HuH-7.5 (cell line): ENCODE results near the gene TCP11L2.
"Not testable (repeated sequence)": the region's sequence is repeated elsewhere in the genome, so short reads cannot be mapped to it uniquely, and the experiment has no call there.

ENCODE experiments used
- DNase-seq: peaks from one replicate; pipeline ENCODE4 v3.0.0; 2011; ENCODE audit warnings: low spot score

TCP11L2 gene

GRCh38 chr12:106284358-106285105 is 18.0 kb upstream of the TCP11L2 start:
- DNase-seq: no peak

GRCh38 chr12:106285982-106286381 is 16.6 kb upstream of the TCP11L2 start:
- DNase-seq: no peak

GRCh38 chr12:106286576-106287162 is 15.9 kb upstream of the TCP11L2 start:
- not testable (repeated sequence) for DNase-seq

- no peak for DNase-seq
These were observed 15.2 kb upstream of the TCP11L2 start for GRCh38 chr12:106287364-106287763.

GRCh38 chr12:106288101-106288493 is 14.4 kb upstream of the TCP11L2 start:
- DNase-seq: no peak

GRCh38 chr12:106288494-106289195 is 13.9 kb upstream of the TCP11L2 start:
- no peak for DNase-seq

GRCh38 chr12:106289196-106289681 is 13.3 kb upstream of the TCP11L2 start:
- no peak for DNase-seq

GRCh38 chr12:106290666-106291065 is 11.9 kb upstream of the TCP11L2 start:
- no peak for DNase-seq

DNA sequence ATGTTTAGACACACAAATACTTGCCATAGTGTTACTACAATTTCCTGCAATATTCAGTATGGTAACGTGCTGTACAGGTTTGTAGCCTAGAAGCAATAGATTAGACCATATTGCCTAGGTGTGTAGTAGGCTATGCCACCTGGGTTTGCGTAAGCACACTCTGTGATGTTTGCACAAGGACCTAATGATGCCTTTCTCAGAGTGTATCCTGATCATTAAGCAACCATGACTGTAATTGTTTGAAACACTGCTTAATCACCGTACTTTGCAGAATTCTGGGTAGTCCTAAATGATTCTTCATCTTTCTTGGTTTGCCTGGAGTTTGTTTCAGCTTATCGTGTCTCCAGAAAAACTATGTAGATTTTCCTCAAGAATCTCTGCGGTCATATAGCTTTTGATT is 11.2 kb upstream of the TCP11L2 start:
- DNase-seq: no peak

DNA sequence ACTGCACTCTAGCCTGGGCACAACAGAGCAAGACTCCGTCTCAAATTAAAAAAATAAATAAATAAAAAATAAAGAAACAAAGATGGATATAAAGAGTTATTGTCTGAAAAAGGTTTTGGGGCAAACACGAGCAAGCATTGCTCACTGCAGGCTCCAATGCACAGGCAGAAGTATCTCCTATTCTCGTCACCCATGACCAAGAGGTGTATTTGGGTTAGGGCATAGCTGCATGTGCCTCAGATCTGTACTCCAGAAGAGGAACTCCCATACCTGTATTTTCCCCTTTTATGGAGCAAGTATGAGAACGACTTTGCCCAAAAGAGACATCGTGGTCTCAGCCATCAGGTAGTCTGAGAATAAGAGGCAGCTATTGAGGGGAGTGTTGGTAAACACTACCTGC is 10.2 kb upstream of the TCP11L2 start:
- no peak for DNase-seq

DNA sequence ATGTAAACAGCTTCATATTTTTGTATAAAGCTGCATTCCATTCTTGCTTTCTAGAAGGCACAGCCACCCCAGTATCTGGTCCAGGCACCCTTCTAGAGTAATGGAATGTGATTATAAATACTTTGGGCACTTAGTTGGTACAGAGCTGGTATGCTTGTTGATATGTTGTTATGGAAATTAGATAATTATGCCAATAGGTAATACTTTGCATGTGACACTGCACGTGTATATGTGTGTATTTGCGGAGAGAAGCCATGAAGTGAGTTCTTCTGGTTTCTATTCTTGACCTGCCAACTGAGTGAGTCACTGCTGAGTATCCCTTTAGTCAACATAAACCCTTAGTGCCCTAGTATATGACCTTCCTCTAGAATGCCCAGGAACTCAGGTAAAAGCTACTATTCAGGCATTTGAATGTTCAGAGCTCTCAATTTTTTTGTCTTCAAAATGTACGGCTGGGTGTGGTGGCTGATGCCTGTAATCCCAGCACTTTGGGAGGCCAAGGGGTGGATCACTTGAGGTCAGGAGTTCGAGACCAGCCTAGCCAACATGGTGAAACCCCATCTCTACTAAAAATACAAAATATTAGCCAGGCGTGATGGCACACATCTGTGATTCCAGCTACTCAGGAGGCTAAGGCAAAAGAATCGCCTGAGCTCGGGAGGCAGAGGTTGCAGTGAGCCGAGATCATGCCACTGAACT is 6.2 kb upstream of the TCP11L2 start:
- DNase-seq: no peak

GRCh38 chr12:106297075-106297474 is 5.5 kb upstream of the TCP11L2 start:
- no peak for DNase-seq

DNA sequence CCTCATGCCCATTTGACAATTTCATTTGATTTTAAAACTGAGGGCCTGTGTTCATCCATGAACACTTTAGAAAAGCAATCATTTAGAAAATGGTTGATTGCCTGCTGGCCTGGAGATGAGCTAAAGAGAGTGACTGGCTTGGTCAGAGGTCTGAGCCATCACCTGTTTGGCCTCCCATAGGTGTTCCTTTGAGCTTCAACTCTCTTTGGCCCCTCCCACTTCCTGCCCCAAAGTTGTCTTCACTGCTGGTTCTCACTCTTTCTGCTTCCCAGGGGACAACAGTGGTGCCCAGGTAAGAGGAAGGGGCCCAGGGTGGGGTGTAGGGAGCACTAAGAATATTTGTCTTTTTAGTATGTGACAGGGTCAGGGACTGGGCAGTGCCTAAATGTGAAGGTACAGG is 4.9 kb upstream of the TCP11L2 start:
- DNase-seq: no peak

DNA sequence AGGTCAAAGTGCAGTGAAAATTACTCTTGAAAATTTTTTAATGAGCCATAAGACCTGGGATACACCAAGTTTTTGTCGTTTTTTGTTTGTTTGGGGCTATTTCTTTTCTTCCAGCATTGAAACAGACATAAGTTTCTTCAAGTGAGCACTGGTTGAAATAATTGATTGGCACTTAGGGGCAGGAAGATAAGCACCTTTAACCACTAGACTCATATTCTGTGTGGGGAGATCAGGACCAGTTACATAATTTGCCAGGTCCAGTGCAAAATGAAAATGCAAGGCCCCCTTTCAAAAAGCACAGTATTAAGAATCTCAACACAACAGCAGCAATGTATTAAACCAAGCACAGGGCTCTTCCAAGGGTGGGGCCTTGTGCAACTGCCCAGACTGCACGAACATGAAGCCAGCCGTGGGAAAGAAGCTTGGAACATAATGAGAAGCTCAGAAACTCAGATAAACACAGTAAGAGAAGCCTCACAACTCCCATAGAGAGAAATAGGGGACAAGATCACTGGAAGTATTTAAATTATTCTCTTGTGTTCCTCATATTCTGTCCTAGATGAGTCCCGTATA is 3.2 kb upstream of the TCP11L2 start:
- DNase-seq: no peak

GRCh38 chr12:106300761-106301160 is 1.8 kb upstream of the TCP11L2 start:
- no peak for DNase-seq

DNA sequence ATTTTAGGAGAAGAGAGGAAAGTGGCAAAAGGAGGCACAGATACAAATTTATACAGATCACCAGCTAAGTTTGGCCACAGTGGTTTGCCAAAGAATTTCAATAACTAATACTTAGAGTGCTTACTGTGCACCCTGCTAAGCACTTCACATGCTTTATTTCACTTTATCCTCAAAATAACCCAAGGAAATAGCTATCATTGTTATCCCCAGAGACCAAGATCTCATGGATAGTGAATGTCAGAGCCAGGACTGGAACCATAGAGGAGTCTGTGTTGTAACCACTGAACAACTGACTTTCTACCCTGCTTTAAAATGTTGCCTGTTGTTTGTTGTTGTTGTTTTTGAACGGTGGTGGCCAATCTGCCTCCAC is 1.3 kb upstream of the TCP11L2 start:
- DNase-seq: no peak

- DNase-seq: peak; percentile 24
These were observed 767 bp upstream of the TCP11L2 start for GRCh38 chr12:106301611-106302321.

DNA sequence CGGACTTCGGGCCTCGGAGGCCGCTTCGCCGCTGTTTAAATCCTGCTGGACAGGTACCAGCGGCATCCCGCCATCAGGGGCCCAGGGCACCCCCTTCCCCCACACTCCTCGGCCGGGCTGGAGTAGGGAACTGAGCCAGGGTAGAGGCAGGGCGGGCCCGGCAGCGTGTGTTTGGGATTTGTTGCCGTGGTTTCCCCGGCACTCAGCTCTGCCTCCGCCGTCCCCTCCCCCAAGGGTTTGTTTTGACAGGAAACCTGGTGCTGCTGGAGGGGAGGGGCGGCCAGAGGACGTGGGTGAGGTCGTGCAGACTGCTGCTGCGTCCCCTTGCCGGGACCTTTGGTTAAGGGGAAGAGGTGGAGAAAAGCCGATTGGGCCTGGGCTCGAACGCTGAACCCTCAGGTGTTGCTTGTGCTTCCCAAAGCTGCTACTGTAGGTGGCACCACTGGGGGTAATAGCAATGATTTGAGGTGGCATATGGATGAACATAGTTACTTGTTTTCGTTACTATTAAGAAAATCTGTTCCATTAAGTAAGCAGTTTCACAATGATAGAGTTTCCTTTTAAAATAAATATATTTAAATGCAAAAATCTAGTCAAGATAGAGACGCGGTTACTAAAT is 778 bp downstream of the TCP11L2 start:
- DNase-seq: peak; percentile 45

- DNase-seq: no peak
These were observed 1.5 kb downstream of the TCP11L2 start for GRCh38 chr12:106304001-106304421.

- DNase-seq: no peak
These were observed 2.3 kb downstream of the TCP11L2 start for GRCh38 chr12:106304797-106305196.

GRCh38 chr12:106305376-106305775 is 2.8 kb downstream of the TCP11L2 start:
- no peak for DNase-seq
